ENCODE measurements around the gene CRAT.

DNA sequence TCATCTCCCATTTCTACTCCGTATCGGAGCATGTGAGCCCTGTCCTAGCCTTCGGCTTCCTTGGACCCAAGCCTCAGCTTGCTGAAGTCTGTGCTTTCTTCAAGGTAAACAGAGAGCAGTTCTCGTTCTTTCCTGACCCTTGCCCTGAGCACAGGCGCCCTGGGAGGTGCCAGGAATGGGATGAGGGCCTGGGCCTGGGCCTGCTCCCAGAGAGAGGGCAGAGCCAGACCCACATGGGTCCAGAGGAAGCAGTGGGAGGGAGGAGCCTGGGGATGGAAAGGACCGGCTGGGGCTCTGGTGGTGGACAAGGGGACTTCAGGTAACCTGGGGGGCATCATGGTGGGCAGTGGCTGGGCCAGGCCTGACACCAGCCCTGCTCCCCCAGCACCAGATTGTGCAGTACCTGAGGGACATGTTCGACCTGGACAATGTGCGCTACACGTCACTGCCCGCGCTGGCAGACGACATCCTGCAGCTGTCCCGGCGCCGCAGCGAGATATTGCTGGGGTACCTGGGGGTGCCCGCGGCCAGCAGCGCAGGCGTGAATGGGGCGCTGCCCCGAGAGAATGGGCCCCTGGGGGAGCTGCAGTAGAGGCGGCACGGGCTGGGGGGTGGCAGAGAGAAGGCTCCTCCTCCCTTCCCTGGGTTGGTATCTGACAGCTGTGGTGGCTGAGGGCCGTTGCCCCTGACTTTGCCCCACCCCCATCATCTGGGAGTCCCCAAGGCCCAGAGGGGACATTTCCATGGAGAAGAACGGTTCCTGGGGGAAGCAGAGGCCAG lies 40.5 kb downstream of the CRAT start:
- TF ChIP-seq, protein P1, sequence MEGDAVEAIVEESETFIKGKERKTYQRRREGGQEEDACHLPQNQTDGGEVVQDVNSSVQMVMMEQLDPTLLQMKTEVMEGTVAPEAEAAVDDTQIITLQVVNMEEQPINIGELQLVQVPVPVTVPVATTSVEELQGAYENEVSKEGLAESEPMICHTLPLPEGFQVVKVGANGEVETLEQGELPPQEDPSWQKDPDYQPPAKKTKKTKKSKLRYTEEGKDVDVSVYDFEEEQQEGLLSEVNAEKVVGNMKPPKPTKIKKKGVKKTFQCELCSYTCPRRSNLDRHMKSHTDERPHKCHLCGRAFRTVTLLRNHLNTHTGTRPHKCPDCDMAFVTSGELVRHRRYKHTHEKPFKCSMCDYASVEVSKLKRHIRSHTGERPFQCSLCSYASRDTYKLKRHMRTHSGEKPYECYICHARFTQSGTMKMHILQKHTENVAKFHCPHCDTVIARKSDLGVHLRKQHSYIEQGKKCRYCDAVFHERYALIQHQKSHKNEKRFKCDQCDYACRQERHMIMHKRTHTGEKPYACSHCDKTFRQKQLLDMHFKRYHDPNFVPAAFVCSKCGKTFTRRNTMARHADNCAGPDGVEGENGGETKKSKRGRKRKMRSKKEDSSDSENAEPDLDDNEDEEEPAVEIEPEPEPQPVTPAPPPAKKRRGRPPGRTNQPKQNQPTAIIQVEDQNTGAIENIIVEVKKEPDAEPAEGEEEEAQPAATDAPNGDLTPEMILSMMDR (IDR thresholded peaks at IDR 0.05), result no peak
- no peak for TF ChIP-seq POLR2A (IDR thresholded peaks at IDR 0.05)

Data from uterus (tissue), 2 donors.